Endothelial cell of umbilical vein (primary cell): ENCODE measurements around the gene ZNF775. TPM values are rescaled to one million over a fixed set of nuclear protein-coding genes. Genes with fewer than 3 reads are reported as not detected.

ENCODE experiments used
- BruUV-seq: library from RNA; stranded (reverse); fragments of 400-500 nt; replicated peaks from 2 replicates; lab custom pipeline; 2021; lab: Mats Ljungman, UMichigan
- CTCF ChIA-PET: fragments of 300-600, 350-600 bp; sonication (Branson Sonifier 250); formaldehyde crosslinking; loops from one replicate; lab custom pipeline; 2021; ENCODE audit warnings: antibody characterized with exemption, inconsistent platforms; lab: Charles Lee
- POLR2A ChIA-PET: fragments of 300-600, 350-600 bp; sonication (Branson Sonifier 250); formaldehyde crosslinking; loops from one replicate; lab custom pipeline; 2021; ENCODE audit warnings: antibody characterized with exemption, inconsistent platforms; lab: Charles Lee
- DNase-seq: peaks from one replicate; pipeline ENCODE4 v3.0.0-alpha.2; 2011; ENCODE audit warnings: low read depth, low spot score
- FAIRE-seq: peaks from 2 replicates; lab custom pipeline; 2011; peaks lifted over from hg19 to GRCh38; lab: Jason Lieb, UNC
- H2AFZ ChIP-seq: 2 replicates; pipeline ENCODE4 v1.6.0; 2012; ENCODE audit warnings: low read depth, low read length, control low read depth, inconsistent platforms
- H3K27ac ChIP-seq: 2 replicates; pipeline ENCODE4 v1.5.1; 2011; ENCODE audit warnings: low read depth, mild to moderate bottlenecking, control low read depth, low read length, moderate library complexity; ENCODE audit not compliant: insufficient read depth
- H3K27me3 ChIP-seq, 2 experiments: 2 replicates each; pipeline versions ENCODE4 v1.6.0 to v1.6.1; 2011; ENCODE audit warnings: low read length in 2 of 2, mixed read lengths in 1 of 2; ENCODE audit not compliant: control insufficient read depth in 2 of 2, insufficient read depth in 2 of 2
- H3K36me3 ChIP-seq, 2 experiments: 2 replicates in 1 of 2; 3 replicates in 1 of 2; pipeline ENCODE4 v1.5.1; 2011; ENCODE audit warnings: low read length in 2 of 2, mild to moderate bottlenecking in 1 of 2, moderate library complexity in 1 of 2; ENCODE audit not compliant: control insufficient read depth in 2 of 2, insufficient read depth in 2 of 2; ENCODE audit errors: extremely low read depth in 1 of 2
- H3K4me1 ChIP-seq: 3 replicates; pipeline ENCODE4 v1.5.1; 2011; ENCODE audit warnings: mild to moderate bottlenecking, low read length; ENCODE audit not compliant: control insufficient read depth, insufficient read depth; ENCODE audit errors: extremely low read depth
- H3K4me2 ChIP-seq: 2 replicates; pipeline ENCODE4 v1.6.1; 2011; ENCODE audit warnings: low read length, control low read depth, mixed read lengths; ENCODE audit not compliant: insufficient read depth
- H3K4me3 ChIP-seq, 3 experiments: fragments of 200-600 bp in 1 of 3; sonication (generic), shearing (Covaris generic) in 1 of 3; replicated peaks in 1 of 3; 2 replicates each; pipeline ENCODE4 v1.5.1; 2011 to 2016; ENCODE audit warnings: control low read depth in 3 of 3, low read length in 3 of 3, mild to moderate bottlenecking in 2 of 3, inconsistent platforms in 1 of 3, low read depth in 1 of 3, moderate library complexity in 1 of 3; ENCODE audit not compliant: insufficient read depth in 1 of 3
- H3K79me2 ChIP-seq: 2 replicates; pipeline ENCODE4 v1.6.0; 2012; ENCODE audit warnings: low read length, inconsistent platforms; ENCODE audit not compliant: control insufficient read depth, insufficient read depth
- H3K9ac ChIP-seq: replicated peaks from 2 replicates; pipeline ENCODE3; 2011; ENCODE audit warnings: low read length, control low read depth; ENCODE audit not compliant: insufficient read depth; ENCODE audit errors: extremely low read depth
- H3K9me1 ChIP-seq: replicated peaks from 3 replicates; pipeline ENCODE4 v1.6.0; 2011; ENCODE audit warnings: mild to moderate bottlenecking, low read length; ENCODE audit not compliant: control insufficient read depth, insufficient read depth; ENCODE audit errors: extremely low read depth
- H3K9me3 ChIP-seq: replicated peaks from 2 replicates; pipeline ENCODE4 v1.5.1; 2012; ENCODE audit warnings: low read length, inconsistent platforms; ENCODE audit not compliant: control insufficient read depth, insufficient read depth
- H4K20me1 ChIP-seq: replicated peaks from 2 replicates; pipeline ENCODE3; 2011; ENCODE audit warnings: mild to moderate bottlenecking, low read length; ENCODE audit not compliant: control insufficient read depth, insufficient read depth; ENCODE audit errors: extremely low read depth
- CTCF ChIP-seq, 2 donors: IDR thresholded peaks; 1 replicate in 1 of 2; 2 replicates in 1 of 2; pipeline ENCODE4 v1.5.1; 2011; ENCODE audit warnings: low read length in 2 of 2, mild to moderate bottlenecking in 2 of 2, moderate library complexity in 2 of 2, control low read depth in 1 of 2, inconsistent platforms in 1 of 2, low read depth in 1 of 2; ENCODE audit not compliant: insufficient read depth in 1 of 2; ENCODE audit errors: extremely low read depth in 1 of 2
- EZH2 ChIP-seq: IDR thresholded peaks from 2 replicates; pipeline ENCODE4 v1.6.1; 2012; ENCODE audit warnings: borderline replicate concordance, low read depth, mild to moderate bottlenecking, moderate library complexity, low read length, inconsistent platforms; ENCODE audit not compliant: severe bottlenecking
- FOS ChIP-seq: IDR thresholded peaks from 2 replicates; pipeline ENCODE4 v1.6.1; 2011; ENCODE audit warnings: mild to moderate bottlenecking, low read length, moderate library complexity, borderline replicate concordance; ENCODE audit not compliant: insufficient read depth
- POLR2A ChIP-seq: IDR thresholded peaks from 2 replicates; pipeline ENCODE4 v1.6.1; 2012; ENCODE audit warnings: low read depth, mild to moderate bottlenecking, control low read depth, low read length
- POLR2AphosphoS5 ChIP-seq: IDR thresholded peaks from 2 replicates; pipeline ENCODE4 v1.6.1; 2012; ENCODE audit warnings: low read depth, mild to moderate bottlenecking, control low read depth, low read length, moderate library complexity; ENCODE audit not compliant: insufficient read depth
- dilution Hi-C: fragments of 300-500 bp; cut with MboI; formaldehyde crosslinking; loops from one replicate; pipeline ENCODE4 v1.15.0; 2019; ENCODE audit warnings: low sequenced_read_pairs; ENCODE audit not compliant: extremely low pct_ligation_motif_present
- intact Hi-C: fragments of 100-400 bp; cut with micrococcal nuclease; formaldehyde crosslinking; loops from one replicate; pipeline ENCODE4 v1.10.0; 2022
- polyA plus RNA-seq, 4 experiments: library from polyadenylated mRNA; depleted of rRNA in 3 of 4; stranded (reverse) in 3 of 4; unstranded in 1 of 4; fragments of >200 nt; gene quantifications; 2 replicates each; pipeline versions ENCODE4 v1.2.1 to v1.2.3, GENCODE V29; 2011 to 2012; ENCODE audit warnings: missing spikeins in 1 of 4
- total RNA-seq: library from RNA; stranded (reverse); gene quantifications from 2 replicates; pipeline ENCODE4 v1.2.3, GENCODE V29; 2021

The ZNF775 gene
- total and polyA plus RNA-seq, 2 donors (not counting 3 experiments of a cell fraction or from before 2014, with no cell fraction given) = 5.8 to 8.3 TPM

GRCh38 chr7:150355666-150356059 lies 23.5 kb upstream of the ZNF775 start:
- dilution Hi-C loops (no loop called here), intact Hi-C loops (loop anchor here (1.0 to 5.0 kb wide), 4 partner anchors 23 to 399 kb away; partner anchors contain the start of gene ZNF775)
- H3K9ac ChIP-seq = no peak overlapping the region
- no peaks in the 10 kb centered on the region for H3K36me3 ChIP-seq
- no peak overlapping the region for H3K4me3 ChIP-seq
- ChIA-PET POLR2A (no interaction called here), CTCF (interaction anchor here (0.7 to 2.3 kb wide), 14 partner anchors 9 to 811 kb away, joined by 3 to 24 read pairs (median 4); partner anchors contain the start of gene REPIN1)
- no peaks in the 10 kb centered on the region for H3K79me2 ChIP-seq
- peaks cover 0 to 4% of the 10 kb centered on the region in 2 experiments for H3K27me3 ChIP-seq
- FAIRE-seq (no peak), DNase-seq (no peak)
- no peaks in the 10 kb centered on the region for H3K4me1 ChIP-seq
- H3K9me3 ChIP-seq = no peaks in the 10 kb centered on the region
- H3K9me1 ChIP-seq = no peaks in the 10 kb centered on the region
- no peaks in the 10 kb centered on the region for H4K20me1 ChIP-seq
- no peak overlapping the region for H2AFZ ChIP-seq
- TF ChIP-seq EZH2 (no peak), POLR2AphosphoS5 (no peak), POLR2A (no peak), FOS (no peak)
- BruUV-seq = no TSS peak
- no peak overlapping the region for H3K27ac ChIP-seq
- no peak overlapping the region for H3K4me2 ChIP-seq

GRCh38 chr7:150356265-150356897 lies 22.7 kb upstream of the ZNF775 start:
- TF ChIP-seq POLR2A (no peak), CTCF (IDR thresholded peaks at IDR 0.05; ENCODE audit: extremely low read depth in 1 of 2, insufficient read depth in 1 of 2, low read depth in 1 of 2, low read length in 2 of 2) (peak; percentile 57 to 62)
- dilution Hi-C loops (no loop called here), intact Hi-C loops (loop anchor here (1.0 to 5.0 kb wide), 4 partner anchors 22 to 398 kb away; partner anchors contain the start of gene ZNF775)
- Histone ChIP-seq H3K36me3 (no peaks in the 10 kb centered on the region), H2AFZ (no peak overlapping the region), H3K27ac (no peak overlapping the region), H3K4me3 (no peak overlapping the region), H3K9me1 (no peaks in the 10 kb centered on the region), H3K4me2 (no peak overlapping the region), H3K9me3 (no peaks in the 10 kb centered on the region), H3K4me1 (no peaks in the 10 kb centered on the region), H3K9ac (no peak overlapping the region), H3K27me3 (peaks cover 0 to 2% of the 10 kb centered on the region in 2 experiments), H3K79me2 (no peaks in the 10 kb centered on the region), H4K20me1 (no peaks in the 10 kb centered on the region)
- ChIA-PET CTCF (interaction anchor here (0.6 to 2.3 kb wide), 7 partner anchors 10 to 65 kb away, joined by 3 to 24 read pairs (median 4); no protein-coding TSS in a partner anchor), POLR2A (no interaction called here)
- FAIRE-seq (peak; percentile 79), DNase-seq (peak; percentile 64)
- BruUV-seq = no TSS peak
